Liver (tissue), 3 donors: Measurements from ENCODE around the gene KPNA4.

Source experiments
- ATF3 ChIP-seq: IDR thresholded peaks from 2 replicates; pipeline ENCODE4 v1.6.1; 2016; ENCODE audit warnings: antibody characterized with exemption
- CTCF ChIP-seq: fragments of 150-350 bp; IDR thresholded peaks from 2 replicates; pipeline ENCODE4 v1.5.1; 2017; ENCODE audit warnings: improper control_type of control experiment, low read depth, low read length; ENCODE audit not compliant: missing input control
- EGR1 ChIP-seq, 2 donors: IDR thresholded peaks; 2 replicates each; pipeline ENCODE4 v1.6.1; 2016 to 2018; ENCODE audit warnings: antibody characterized with exemption in 2 of 2, low read depth in 2 of 2
- GABPA ChIP-seq, 2 donors: IDR thresholded peaks in 1 of 2; conservative IDR thresholded peaks in 1 of 2; 2 replicates each; pipeline ENCODE4 v1.6.1; 2016; ENCODE audit warnings: antibody characterized with exemption in 2 of 2, mild to moderate bottlenecking in 1 of 2, moderate library complexity in 1 of 2
- REST ChIP-seq: IDR thresholded peaks from 2 replicates; pipeline ENCODE4 v1.6.1; 2016; ENCODE audit warnings: antibody characterized with exemption, mild to moderate bottlenecking
- RXRA ChIP-seq, 2 donors: IDR thresholded peaks; 2 replicates each; pipeline ENCODE4 v1.6.1; 2017 to 2018; ENCODE audit warnings: antibody characterized with exemption in 2 of 2, mild to moderate bottlenecking in 1 of 2
- SP1 ChIP-seq: IDR thresholded peaks from 2 replicates; pipeline ENCODE4 v1.6.1; 2018; ENCODE audit warnings: antibody characterized with exemption, mild to moderate bottlenecking
- donor health status: healthy.
- donor health status: healthy.

GRCh38 chr3:160455846-160456245 lies 109.5 kb downstream of the KPNA4 start:
- TF ChIP-seq CTCF (no peak), SP1 (no peak), EGR1 (IDR thresholded peaks at IDR 0.05; ENCODE audit: low read depth in 2 of 2) (no peak), GABPA (IDR thresholded peaks at IDR 0.05 in 1 of 2, conservative IDR thresholded peaks at IDR 0.05 in 1 of 2) (no peak), REST (no peak), RXRA (IDR thresholded peaks at IDR 0.05) (no peak), ATF3 (no peak)
